Heart right ventricle (tissue), 16 donors: ENCODE data around the gene SLC25A21. TPM values are rescaled to one million over a fixed set of nuclear protein-coding genes. Genes with fewer than 3 reads are reported as not detected.

ENCODE experiments used
- ATAC-seq, 8 donors: fragments of 200-7000 bp; cut with Tn5 transposase; one replicate each; pipeline ENCODE4 v1.9.1; 2020; ENCODE audit warnings: mild to moderate bottlenecking in 8 of 8, moderate library complexity in 8 of 8, moderate number of reproducible peaks in 1 of 8
- DNase-seq, 2 donors: peaks; one replicate each; pipeline ENCODE4 v3.0.0-alpha.2; 2020
- H3K27ac ChIP-seq, 10 donors: fragments of 200-600 bp; sonication (generic) in 2 of 10; one replicate each; pipeline versions ENCODE4 v1.5.0 to v1.8.0; 2020 to 2022; ENCODE audit warnings: mild to moderate bottlenecking in 3 of 10
- H3K27me3 ChIP-seq, 7 donors: fragments of 200-600 bp; one replicate each; pipeline ENCODE4 v1.8.0; 2021 to 2022; ENCODE audit warnings: mild to moderate bottlenecking in 2 of 7
- H3K36me3 ChIP-seq, 9 donors: fragments of 200-600 bp; sonication (generic) in 1 of 9; one replicate each; pipeline versions ENCODE4 v1.5.0 to v1.8.0; 2020 to 2022; ENCODE audit warnings: mild to moderate bottlenecking in 2 of 9
- H3K4me1 ChIP-seq, 9 donors: fragments of 200-600 bp; sonication (generic) in 1 of 9; one replicate each; pipeline versions ENCODE4 v1.5.0 to v1.8.0; 2020 to 2022; ENCODE audit warnings: mild to moderate bottlenecking in 4 of 9
- H3K4me3 ChIP-seq, 10 donors: fragments of 200-600 bp; sonication (generic) in 2 of 10; one replicate each; pipeline versions ENCODE4 v1.5.0 to v1.8.0; 2020 to 2022; ENCODE audit warnings: mild to moderate bottlenecking in 7 of 10, moderate library complexity in 2 of 10
- H3K9me3 ChIP-seq, 11 donors: fragments of 200-600 bp in 10 of 11; sonication (generic) in 2 of 11; one replicate each; pipeline versions ENCODE4 v1.5.0 to v1.8.0; 2013 to 2022; ENCODE audit warnings: mild to moderate bottlenecking in 2 of 11, control low read depth in 1 of 11, moderate library complexity in 1 of 11
- CTCF ChIP-seq, 9 donors: fragments of 200-600 bp; sonication (generic) in 2 of 9; IDR thresholded peaks; one replicate each; pipeline versions ENCODE4 v1.5.0 to v1.8.0; 2021 to 2022; ENCODE audit warnings: antibody characterized with exemption in 9 of 9, mild to moderate bottlenecking in 5 of 9, moderate library complexity in 1 of 9
- WGBS, 2 donors: extraction: QIAGEN DNeasy Blood & Tissue Kit; methylation state at CpG; one replicate each; pipeline ENCODE4 v1.1.7; 2013; ENCODE audit warnings: inconsistent platforms in 1 of 2; 5-methylcytosine and 5-hydroxymethylcytosine counted together
- intact Hi-C, 10 donors: fragments of 100-400 bp; cut with DNase I; formaldehyde crosslinking; loops; one replicate each; pipeline versions ENCODE4 v1.11.1 to v1.14.2; 2022
- polyA plus RNA-seq, 2 donors: library from polyadenylated mRNA; stranded (reverse); fragments of 200-250 nt; gene quantifications; one replicate each; pipeline ENCODE4 v1.2.3, GENCODE V29; 2013
- total RNA-seq, 10 donors: library from RNA; stranded (reverse); fragmentation: NEBNext Ultra II Directional in 3 of 10; extraction: Animal tissue kit (Norgen Biotek cat#: 25700) in 3 of 10; gene quantifications; one replicate each; pipeline versions ENCODE4 v1.2.1 to v1.2.4, GENCODE V29; 2021 to 2023
- donor health status: Arrhythmogenic right ventricular cardiomyopathy.
- donor health status: ischemic (EF 13 %, LVEDD 7.1; RV severe dilation, severe dysfunction).
- donor health status: healthy with polysubstance abuse.
- donor health status: DM: no; HTN: yes; CAD: no.
- donor health status: DM: no; HTN: no; CAD: no.
- donor health status: ischemic (EF 25% LVEDD 6.9; RV normal size, moderate dysfunction).
- donor health status: ischemic (EF 25% LVEDD 5.7; RV mildly dilated, moderate dysfunction).
- donor health status: healthy.
- donor health status: DM: yes; HTN: yes; CAD: no.
- donor health status: Ischemic cardiomyopathy.
- donor health status: ischemic (EF 35%, LVEDD 5.7; RV mildly dilated, moderate dysfunction).
- donor health status: nonischemic (EF 11% LVEDD 7.7; RV severe dilation, severe dysfunction).
- donor health status: DM: yes; HTN: yes; CAD: no.
- donor health status: PGD.
- donor health status: ischemic (EF 29% LVEDD 5.4; RV normal size, mild dysfunction).
- donor health status: nonischemic (EF 23%, LVEDD 6.1; RV moderate dilation, normal function).

The SLC25A21 gene
- total and polyA plus RNA-seq, 12 donors, result 0.08 to 1.3 (median 0.34) TPM

GRCh38 chr14:37122288-37122687, 50.1 kb downstream of the SLC25A21 start:
- intact Hi-C loops, result no loop called here
- TF ChIP-seq CTCF (IDR thresholded peaks at IDR 0.05), result no peak
- 79 to 82% methylated on average over 3 of the region's 3 CpGs for WGBS, 2 donors

GRCh38 chr14:37118673-37119366, 53.6 kb downstream of the SLC25A21 start:
- Histone ChIP-seq H3K27ac (no peak overlapping the region), H3K9me3 (peaks cover 0 to 17% (median 0%) of the 10 kb centered on the region in 11 donors), H3K27me3 (no peaks in the 10 kb centered on the region), H3K4me3 (no peak overlapping the region), H3K4me1 (no peaks in the 10 kb centered on the region), H3K36me3 (no peaks in the 10 kb centered on the region)
- ATAC-seq (no peak), DNase-seq (no peak)
- TF ChIP-seq CTCF (IDR thresholded peaks at IDR 0.05), result no peak
- WGBS, 2 donors, result 73 to 74% methylated on average over 4 of the region's 4 CpGs
- intact Hi-C loops, result no loop called here

More at GRCh38 chr14:37122288-37122687, 50.1 kb downstream of the SLC25A21 start:
- H3K27me3 ChIP-seq, result no peaks in the 10 kb centered on the region
- H3K36me3 ChIP-seq, result no peaks in the 10 kb centered on the region
- no peak overlapping the region for H3K27ac ChIP-seq
- DNase-seq (no peak), ATAC-seq (no peak)
- peaks cover 0 to 17% (median 0%) of the 10 kb centered on the region in 11 donors for H3K9me3 ChIP-seq
- H3K4me1 ChIP-seq, result no peaks in the 10 kb centered on the region
- no peak overlapping the region for H3K4me3 ChIP-seq

DNA sequence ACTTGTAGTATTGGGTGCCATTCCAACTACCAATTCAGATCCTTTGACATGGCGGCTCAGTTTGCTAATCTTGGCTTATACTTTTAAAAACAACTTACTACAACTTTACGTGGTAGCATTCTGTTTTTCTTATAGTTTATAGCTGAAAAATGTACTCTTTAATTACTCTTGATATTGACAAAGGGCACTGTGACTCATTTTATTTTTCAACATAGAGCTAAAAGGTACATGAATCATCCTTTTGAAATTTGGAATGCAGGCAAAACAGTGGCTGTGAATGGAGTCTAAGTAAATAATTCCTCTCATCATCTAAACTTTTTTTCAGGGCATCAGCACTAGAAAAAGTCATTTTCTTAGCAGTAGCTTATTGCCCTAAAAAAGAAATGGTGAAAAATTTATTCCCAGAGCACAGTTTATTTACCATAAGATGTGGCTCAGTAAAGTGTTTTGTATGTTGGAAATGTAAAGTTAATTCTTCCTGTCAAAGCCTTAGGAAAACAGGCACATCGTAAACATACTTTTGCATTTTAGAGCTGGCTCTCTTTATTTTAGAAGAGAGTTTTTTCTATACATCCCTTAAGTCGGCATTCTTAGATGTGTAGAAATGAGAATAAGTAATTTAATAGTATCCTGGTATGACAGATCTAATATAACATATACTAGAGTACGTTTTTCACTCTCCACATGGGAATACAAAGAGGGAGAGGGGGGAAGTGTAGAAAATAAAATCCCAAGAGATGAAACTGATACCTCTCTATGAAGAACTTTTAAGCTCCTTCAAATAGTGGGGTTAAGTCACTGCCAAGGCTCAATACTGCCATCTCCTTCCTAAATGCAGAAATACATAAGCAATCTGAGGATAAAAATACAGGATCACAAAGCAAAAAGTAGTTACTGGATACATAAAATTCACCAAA, 55.2 kb downstream of the SLC25A21 start:
- WGBS, 2 donors, result 85% methylated on average over 5 of the region's 5 CpGs
- intact Hi-C loops, result no loop called here

More for the DNA sequence above, 55.2 kb downstream of the SLC25A21 start:
- no peak overlapping the region for H3K4me3 ChIP-seq
- no peaks in the 10 kb centered on the region for H3K4me1 ChIP-seq
- TF ChIP-seq CTCF (IDR thresholded peaks at IDR 0.05), result no peak
- peaks cover 0 to 17% (median 0%) of the 10 kb centered on the region in 11 donors for H3K9me3 ChIP-seq
- H3K27me3 ChIP-seq, result no peaks in the 10 kb centered on the region
- no peak overlapping the region for H3K27ac ChIP-seq
- DNase-seq (no peak), ATAC-seq (no peak)
- no peaks in the 10 kb centered on the region for H3K36me3 ChIP-seq
